ENCODE results near the gene TMC1.
"Not testable (repeated sequence)": the region's sequence is repeated elsewhere in the genome, so short reads cannot be mapped to it uniquely, and the experiment has no call there.

The TMC1 gene

DNA sequence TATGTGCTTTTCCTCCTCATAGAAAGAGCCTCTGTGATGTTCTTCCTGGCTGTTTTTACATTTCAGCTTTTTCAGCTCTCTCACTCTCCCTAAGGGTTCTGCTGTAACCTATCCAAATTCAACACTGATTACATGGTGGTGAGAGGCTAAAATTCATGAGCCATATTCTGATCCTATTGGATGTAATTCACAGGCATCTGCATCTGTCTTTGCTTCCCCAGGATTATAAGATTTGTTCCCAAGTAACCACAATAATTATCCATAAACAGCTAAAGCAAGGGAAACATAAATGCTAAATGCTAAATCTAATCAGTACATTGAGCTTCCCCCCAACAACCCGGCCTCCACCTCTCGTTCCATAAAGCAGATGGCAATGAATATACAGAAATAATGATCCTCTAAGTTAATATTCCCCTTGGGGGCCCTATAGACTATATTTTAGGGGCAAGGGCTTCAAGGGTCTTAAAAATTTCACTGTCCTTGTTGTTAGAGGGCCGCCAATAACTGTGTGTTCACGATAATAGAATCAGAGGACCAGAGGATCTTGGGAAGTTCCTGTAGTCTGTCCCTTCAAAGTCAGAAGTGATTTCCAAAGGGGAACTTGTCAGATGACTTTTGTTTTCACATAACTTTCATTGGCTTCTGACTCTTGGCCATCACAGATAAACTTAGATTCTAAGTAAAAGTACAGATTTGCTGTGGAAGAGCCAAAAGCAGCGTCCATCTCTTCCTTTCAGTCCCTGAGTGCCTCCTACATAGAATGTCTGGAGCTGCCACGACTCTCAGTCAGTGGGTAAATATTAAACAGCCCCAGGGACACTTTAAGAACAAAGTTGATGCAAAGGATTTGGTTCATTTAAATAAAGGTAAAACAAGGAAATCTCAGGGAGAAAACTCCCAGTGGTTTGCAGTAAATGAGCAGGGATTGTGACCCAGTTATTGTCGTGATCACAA, 305.9 kb downstream of the TMC1 start:
- DNase-seq (ENCODE audit: low read depth) = no peak

DNA sequence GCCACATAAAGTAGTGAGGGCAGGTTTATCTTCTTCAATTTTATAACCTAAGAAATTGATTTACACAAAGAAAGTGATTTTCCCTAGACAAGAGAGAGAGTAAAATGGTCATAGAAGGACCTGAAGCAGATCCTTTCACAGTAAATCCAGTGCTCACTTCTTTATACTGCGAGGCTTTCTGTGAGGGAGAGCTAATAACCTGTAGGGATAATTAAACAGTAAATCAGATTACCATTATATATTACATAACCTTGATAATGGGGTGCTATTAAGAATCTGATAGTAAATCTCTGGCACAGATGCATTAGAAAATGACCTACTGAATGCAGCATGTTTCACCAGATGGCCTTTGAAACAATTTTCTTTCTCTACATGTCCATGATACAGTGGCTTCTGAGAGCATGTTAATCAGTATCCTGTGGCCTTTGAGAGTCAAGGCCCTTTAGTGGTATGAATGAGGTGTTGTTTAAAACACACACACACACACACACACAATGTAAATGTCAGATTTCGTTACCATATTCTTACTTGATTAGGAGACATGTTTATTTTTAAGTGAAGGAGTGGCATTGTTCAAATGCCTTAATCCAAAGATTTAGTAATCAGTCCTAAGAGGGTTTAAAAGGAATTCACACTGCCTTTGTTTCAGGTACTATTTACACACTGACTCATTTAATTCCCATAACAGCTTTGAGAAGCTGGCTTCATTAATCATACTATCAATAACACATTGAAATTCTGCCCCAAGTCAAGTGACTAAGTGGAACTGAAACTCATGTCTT, 306.7 kb downstream of the TMC1 start:
- DNase-seq (ENCODE audit: low read depth) = no peak

DNA sequence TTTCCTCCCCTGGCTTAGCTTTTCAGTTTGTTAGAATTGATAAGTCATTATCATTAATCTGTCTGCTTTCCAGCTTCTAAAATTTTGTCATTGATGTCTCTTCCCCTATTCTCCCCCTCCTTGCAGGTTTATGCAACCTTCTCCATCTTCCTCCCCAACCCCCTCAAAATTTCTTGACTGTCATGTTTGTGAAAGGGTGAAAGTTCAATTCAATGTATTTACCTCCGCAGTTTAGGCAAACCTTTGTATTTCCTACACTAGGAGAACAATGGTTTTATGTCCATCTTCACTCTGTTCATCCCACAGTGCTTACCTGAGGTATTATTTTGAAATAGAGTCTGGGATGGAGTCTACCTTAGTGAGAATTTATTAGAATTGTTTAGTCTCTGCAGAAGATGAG, 313.6 kb downstream of the TMC1 start:
- no peak for DNase-seq (ENCODE audit: low read depth)

DNA sequence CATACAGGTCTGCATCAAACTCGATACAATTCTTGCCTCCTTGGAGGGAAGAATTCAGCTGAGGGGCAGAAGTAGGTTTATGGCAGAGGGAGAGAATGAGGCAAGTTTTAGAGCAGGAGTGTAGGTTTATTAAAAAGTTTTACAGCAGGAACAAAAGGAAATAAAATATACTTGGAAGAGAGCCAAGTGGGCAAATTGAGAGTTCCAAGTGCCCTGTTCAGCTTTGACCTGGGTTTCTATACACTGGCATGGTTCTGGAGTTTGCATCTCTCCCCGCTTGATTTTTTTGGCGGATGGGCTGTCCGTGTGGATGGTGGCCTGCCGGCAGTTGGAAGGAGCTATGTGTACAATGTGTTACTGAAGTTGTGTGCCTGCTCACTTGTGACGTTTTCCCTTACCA, 315.4 kb downstream of the TMC1 start:
- DNase-seq (ENCODE audit: low read depth) = no peak

DNA sequence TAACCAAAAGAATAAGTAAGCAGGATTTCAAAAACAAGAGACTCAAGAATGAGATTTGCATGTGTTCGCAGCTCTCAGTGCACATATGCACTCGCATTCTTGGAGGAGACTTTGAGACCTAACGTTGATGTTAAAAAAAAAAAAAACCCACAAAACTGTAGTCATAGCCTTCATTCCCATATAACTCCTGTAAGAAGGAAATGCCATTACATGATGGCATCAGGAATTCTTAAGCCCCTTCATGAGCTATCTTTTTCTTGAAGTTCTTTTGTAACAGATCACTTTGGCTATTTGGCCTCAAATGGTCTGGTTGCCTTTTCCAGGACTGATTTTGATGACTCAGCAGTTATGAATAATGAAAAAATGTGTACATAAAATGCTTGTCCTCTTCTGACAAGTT, 317.7 kb downstream of the TMC1 start:
- no peak for DNase-seq (ENCODE audit: low read depth)

DNA sequence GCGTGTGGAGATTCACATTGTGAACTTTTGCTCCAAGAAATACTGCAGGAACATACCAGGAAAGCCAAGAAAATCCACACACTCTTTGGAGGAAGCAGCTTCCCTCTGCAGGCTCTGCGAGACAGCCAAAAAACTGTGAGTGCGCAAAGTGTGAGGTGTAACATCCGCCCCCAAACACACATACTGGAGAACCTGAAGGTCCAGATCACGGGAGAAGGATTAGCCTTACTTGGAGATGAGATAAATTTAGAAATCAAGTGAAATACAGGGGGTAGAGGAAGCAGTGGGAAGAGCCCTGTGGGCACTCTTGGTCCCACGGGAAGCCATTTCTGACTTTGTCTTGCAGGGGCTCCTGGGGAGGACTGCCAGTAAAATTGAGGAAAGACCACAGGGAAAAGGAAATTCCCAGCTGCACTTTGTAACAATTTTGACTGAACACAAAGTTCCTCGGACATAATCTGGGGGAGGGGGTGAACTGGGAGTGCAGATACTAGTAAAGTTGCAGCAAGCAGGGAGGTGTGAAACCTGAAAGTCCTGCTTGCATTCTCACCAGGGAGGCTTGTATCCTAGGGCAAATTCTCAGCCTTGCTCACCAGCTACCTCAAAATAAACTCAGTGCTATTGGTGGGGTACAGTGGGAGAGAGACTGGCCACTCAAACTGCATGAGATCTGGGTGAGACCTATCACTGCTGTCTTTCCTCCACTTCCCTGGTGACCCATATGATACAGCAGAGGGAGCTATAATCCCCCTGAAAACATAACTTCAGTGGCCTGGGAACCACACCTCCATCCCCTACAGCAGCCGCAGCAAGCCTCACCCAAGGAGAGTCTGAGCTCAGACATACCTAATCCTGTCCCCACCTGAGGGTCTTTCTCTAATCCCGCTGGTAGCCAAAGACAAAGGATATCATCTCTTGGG, 322.4 kb downstream of the TMC1 start:
- no peak for DNase-seq (ENCODE audit: low read depth)

DNA sequence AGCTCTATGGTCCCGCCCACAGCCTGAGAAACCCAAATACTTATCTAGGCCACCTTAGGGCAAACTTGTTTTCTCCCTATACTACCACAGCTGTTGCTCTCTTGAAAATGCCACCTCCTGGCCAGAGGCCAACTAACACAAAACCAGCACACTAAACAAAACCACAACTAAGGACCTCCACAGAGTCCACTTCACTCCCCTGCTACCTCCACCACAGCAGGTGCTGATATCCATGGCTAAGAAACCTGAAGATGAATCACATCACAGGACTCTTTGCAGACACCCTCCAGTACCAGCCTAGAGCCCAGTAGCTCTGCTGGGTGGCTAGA, 323.0 kb downstream of the TMC1 start:
- DNase-seq (ENCODE audit: low read depth) = no peak

DNA sequence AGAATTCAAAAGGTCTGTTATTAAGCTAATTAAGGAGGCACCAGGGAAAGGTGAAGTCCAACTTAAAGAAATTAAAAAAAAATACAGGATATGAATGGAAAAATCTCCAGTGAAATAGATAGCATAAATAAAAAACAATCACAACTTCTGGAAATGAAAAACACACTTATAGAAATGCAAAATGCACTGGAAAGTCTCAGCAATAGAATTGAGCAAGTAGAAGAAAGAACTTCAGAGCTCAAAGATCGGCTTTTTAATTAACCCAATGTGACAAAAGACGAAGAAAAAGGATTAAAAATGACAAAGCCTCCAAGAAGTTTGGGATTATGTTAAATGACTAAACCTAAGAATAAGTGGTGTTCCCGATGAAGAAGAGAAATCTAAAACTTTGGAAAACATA, 323.6 kb downstream of the TMC1 start:
- not testable (repeated sequence) for DNase-seq (ENCODE audit: low read depth)

DNA sequence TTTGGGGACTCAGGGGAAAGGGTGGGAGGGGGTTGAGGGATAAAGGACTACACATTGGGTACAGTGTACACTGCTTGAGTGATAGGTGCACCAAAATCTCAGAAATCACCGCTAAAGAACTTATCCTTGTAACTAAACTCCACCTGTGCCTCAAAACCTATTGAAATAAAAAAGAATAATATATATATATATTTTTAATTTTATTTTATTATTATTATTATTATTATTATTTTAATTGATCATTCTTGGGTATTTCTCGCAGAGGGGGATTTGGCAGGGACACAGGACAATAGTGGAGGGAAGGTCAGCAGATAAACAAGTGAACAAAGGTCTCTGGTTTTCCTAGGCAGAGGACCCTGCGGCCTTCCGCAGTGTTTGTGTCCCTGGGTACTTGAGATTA, 328.8 kb downstream of the TMC1 start:
- DNase-seq (ENCODE audit: low read depth) = not testable (repeated sequence)

DNA sequence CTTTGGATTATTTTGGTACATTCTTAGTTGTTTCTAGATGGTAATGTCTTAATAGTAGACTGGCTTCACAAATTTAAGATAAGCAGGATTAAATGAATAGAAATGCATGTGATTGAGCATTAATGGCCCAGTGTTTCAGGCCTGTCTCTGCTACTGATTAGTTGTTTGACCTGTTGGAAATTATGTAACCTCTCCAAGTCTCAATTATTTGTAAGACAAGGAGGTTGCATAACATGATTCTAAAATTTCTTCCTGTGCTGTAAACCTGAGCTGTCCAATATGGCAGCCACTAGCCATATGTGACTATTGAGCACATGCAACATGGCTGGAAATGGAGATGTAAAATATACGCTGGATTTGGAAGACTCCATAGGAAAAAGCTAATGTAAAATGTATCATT, 333.9 kb downstream of the TMC1 start:
- no peak for DNase-seq (ENCODE audit: low read depth)

DNA sequence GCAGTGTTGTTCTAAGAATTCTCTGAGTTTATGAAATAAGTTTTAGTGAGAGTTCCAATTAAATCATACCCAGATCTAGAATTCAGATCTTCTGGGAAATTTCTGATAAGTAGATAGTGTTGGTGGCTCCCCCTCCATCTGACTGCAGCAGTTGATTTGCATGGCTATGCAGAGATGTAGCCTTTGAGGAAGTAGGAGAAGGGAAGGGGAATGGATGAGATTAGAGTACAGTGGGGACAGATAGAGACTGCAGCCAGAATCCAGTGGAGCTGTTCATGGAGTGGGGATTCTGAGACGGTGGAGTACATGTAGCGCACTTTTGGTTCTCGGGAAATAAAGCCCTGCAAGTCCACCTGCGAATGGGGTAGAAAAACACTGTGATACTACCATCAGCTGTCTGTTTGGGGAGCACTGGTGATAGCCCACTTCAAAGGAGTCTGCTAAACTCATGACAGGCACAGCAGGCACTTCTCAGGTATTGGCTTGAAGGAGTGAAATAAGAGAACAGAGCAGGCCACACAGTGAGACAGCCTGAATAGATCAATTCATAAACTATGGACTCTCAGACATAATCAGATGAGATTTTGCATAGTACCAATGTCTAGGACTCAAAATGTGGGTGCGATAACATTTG, 334.6 kb downstream of the TMC1 start:
- DNase-seq (ENCODE audit: low read depth) = no peak

DNA sequence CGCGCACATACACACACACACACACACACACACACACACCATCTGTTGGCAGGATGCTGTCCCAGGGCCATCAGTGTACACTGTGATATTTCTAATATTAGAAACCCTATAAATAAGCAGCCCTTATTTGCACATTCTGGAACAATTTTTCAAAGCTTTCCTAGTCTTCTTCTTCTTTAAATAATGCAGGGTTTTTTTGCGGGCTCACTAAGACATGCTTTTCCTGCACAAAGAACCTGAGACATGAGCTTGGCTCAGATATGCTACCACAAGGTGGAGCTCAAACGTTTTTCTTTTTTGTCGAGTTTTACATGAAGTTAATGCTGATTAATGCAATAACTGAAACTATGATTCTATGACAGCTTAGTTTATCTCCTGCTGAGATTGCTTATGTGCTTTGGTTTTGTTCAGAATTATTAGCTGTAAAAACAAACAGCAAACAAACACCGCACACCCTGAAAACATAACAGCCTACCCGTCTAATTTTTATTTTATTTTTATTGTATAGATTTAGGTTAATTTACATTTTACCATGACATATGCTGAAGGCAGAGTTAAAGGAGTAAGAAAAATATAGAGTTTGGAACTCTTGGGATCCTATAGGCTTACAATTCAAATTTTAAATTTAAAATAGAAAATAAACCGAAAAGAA, 335.7 kb downstream of the TMC1 start:
- no peak for DNase-seq (ENCODE audit: low read depth)

DNA sequence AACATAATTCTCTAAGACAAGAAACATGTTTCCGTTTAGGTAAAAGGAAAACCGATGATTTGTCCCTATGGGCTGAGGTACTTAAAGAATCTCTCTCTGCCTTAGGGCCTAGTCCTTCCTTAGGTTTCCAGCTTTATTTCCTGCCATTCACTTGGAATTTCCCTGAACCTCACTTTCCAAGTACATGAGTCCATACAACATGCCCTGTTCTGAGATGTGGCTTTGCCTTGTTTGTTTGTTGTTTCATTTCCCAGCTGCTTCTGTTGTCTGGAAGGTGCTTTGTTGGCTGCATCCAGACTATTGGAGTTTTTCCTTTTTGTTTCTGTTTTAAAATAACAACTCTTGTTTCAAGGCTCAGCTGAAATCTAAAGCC, 336.2 kb downstream of the TMC1 start:
- no peak for DNase-seq (ENCODE audit: low read depth)

DNA sequence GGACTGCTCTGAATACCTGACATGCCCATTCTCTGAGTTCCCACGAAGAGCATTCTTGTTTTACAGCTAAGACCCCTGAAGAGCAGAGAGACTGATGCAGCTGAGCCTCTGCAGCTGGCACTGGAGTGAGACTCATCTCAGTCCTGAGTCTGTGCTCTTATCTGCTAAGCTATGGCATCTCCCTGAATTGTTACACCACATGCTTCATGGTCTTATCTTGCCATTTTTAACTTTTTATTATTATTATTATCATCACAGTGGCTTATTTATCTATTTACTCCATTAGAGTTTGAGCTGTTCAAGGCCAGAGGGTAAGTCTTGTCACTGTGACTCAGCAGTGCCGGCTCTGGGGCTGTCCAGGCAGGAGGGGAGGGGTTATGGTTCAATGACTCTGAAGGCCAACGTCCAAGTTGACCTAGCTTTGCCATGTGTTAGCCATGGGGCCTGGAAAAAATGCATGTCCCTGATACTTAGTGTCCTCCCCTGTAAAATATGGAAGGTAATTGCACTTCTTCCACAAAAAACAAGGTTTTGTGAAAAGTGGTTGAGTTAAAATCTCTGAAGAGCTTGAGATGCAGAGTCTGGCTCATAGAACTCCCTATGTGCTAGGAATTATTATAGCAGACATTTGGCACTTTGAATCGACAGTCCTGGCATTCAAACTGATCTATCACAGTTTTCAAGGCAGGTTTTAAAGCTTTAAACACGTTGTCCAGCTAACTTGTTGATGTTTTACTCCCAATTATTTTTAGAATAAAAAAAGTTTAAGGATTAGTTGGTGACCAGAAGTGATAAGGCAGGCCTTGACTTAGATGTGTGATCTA, 336.9 kb downstream of the TMC1 start:
- DNase-seq (ENCODE audit: low read depth) = no peak

DNA sequence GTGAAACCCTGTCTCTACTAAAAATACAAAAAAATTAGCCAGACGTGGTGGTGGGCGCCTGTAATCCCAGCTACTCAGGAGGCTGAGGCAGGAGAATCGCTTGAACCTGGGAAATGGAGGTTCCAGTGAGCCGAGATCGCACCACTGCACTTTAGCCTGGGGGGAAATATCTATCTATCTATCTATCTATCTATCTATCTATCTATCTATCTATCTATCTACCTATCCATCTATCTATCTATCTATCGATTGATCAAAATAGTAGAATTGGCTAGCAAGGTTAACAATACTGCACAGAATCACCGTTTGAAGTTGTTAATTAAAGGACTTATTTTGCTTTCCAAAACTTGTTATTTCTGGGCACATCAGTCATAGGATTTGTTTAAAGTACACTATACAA, 341.4 kb downstream of the TMC1 start:
- DNase-seq (ENCODE audit: low read depth) = not testable (repeated sequence)

DNA sequence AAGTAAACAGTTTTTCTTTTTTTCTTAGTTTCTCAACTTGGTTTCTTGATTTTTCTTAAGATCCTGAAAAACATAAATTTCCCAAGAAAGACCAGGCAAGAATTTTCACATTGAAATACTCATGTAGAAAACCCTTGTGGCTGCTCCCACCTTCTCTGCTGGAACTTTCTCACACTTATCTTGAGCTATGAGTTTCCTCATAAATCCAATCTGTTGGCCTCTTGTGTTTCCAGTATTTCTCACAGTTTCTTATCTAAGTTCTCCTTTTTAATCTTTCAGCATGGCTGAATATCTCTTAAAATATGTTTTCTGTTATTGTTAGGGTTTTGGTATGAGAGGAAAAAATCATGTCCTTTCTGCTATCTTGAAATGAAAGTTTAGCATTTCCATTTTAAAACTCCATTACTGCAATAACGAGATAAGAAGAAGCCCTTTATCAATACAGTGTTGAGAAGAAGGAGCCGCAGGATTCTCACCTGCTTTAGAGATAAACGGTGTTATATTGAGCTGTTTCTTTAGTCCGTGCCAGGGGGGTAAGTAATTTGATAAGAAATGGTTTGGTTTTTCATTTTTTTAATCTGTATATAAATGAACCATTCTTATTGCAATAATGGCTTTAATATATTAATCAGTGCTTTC, 342.2 kb downstream of the TMC1 start:
- DNase-seq (ENCODE audit: low read depth) = no peak

DNA sequence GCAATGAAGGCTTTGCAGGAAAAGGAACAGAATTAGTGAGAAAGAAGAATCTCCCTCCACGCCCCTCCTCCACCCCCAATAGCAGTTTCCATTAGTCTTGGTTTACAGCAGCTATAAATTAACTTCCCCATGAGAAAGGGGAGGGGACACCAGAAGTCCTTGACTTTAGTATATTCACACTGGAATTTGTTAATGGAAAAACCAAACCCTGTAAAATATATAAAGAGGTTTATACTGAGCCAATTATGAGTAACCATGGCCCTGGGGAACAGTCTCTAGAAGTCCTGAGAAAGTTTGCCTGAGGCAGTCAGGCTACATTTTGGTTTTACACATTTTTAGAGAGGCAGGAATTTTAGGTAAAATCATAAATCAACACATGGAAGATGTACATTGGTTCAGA, 342.9 kb downstream of the TMC1 start:
- DNase-seq (ENCODE audit: low read depth) = no peak

DNA sequence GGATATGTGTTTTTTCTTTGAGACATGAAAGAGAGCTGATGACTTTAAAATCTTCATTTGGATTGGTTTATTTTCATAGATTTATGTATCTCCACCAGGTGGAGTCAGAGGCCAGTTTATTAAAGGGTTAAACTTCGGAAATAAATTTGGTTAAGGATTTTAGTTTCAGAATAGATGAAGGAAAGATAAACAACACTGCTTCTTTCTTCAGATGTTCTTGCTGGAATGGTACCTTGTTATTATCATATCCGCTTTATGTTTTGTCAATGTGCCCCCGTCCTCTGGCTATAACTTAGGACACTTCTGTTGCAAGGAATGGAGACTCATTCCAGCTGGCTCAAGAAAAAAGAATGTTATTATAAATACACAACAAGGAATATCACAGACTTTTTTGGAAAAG, 350.3 kb downstream of the TMC1 start:
- no peak for DNase-seq (ENCODE audit: low read depth)

DNA sequence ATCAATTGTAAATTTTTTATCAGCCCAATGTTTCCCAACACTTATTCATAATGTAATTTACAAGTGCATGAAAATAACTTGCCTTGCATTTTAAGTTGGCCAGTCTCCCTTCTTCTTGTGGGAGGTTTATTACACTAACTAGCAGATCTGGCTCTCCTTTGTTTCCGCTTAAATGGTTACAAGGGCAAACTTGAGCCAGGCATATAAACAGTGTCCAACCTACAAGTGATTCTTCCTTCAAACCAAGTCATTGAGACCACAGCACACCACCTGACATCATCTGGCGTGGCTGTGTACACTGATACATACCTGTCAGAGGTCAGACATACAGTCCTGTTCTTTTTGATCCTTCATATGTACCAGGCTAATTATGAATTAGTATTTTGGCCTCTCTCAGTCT, 351.3 kb downstream of the TMC1 start:
- DNase-seq (ENCODE audit: low read depth) = no peak

DNA sequence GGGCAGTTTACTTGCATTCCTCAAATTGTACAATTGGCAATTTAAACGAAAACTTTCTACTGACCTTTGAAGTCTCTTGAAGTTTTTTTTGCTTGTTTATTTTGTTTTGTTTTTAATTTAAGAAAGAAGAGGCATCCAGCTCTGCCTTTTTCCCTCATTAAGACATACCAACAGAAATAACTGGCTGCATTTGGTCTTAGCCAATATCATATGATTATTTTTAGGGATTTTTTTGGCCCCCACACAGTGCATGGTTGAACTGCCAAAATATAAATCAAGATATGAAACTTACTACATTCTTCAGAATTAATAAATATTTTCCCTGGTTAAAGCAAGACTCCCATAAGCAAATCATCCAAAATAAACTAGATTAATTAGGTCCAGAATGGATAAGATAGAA, 352.0 kb downstream of the TMC1 start:
- DNase-seq (ENCODE audit: low read depth) = no peak
